HepG2 (cell line): Measurements from ENCODE around the gene IGSF21. TPM values are rescaled to one million over a fixed set of nuclear protein-coding genes. Genes with fewer than 3 reads are reported as not detected.

ENCODE experiments used
- ATAC-seq: fragments of 200-7000 bp; cut with Tn5 transposase; 3 replicates; pipeline ENCODE4 v1.9.1; 2020; ENCODE audit warnings: mild to moderate bottlenecking, moderate library complexity
- BruUV-seq: library from RNA; stranded (reverse); fragments of 400-500 nt; replicated peaks from 2 replicates; lab custom pipeline; 2021; lab: Mats Ljungman, UMichigan
- CTCF ChIA-PET: fragments of 300-600 bp; formaldehyde crosslinking; extraction: SDS; loops from one replicate; lab custom pipeline; 2021; ENCODE audit warnings: low total read pairs, inconsistent platforms, low intra/inter-chr PET ratio; lab: Yijun Ruan, JAX
- POLR2A ChIA-PET: fragments of 350-600 bp; sonication (Branson Sonifier 250); formaldehyde crosslinking; loops from one replicate; lab custom pipeline; 2020; ENCODE audit warnings: antibody characterized with exemption, inconsistent platforms; lab: Yijun Ruan, JAX
- DNase-seq: peaks from one replicate; pipeline ENCODE4 v3.0.0-alpha.2; 2015; ENCODE audit warnings: low spot score
- FAIRE-seq: peaks from 3 replicates; lab custom pipeline; 2011; peaks lifted over from hg19 to GRCh38; lab: Jason Lieb, UNC
- H2AFZ ChIP-seq: one replicate; pipeline ENCODE4 v1.6.1; 2011; ENCODE audit warnings: low read length, inconsistent platforms
- H3K27ac ChIP-seq: fragments of 300-600 bp; 3 replicates; pipeline ENCODE4 v1.8.0; 2011; ENCODE audit warnings: mixed run types, mild to moderate bottlenecking, mixed read lengths, low read length, inconsistent platforms; ENCODE audit not compliant: insufficient read depth; ENCODE audit errors: extremely low read length
- H3K27me3 ChIP-seq, 2 experiments: fragments of 200-600 bp in 1 of 2; 2 replicates in 1 of 2; 3 replicates in 1 of 2; pipeline versions ENCODE4 v1.6.0 to v1.8.0; 2011; ENCODE audit warnings: low read length in 2 of 2, mild to moderate bottlenecking in 2 of 2, moderate library complexity in 2 of 2, inconsistent platforms in 1 of 2; ENCODE audit not compliant: insufficient read depth in 2 of 2, control insufficient read depth in 1 of 2
- H3K36me3 ChIP-seq, 2 experiments: fragments of 200-600 bp in 1 of 2; replicated peaks in 1 of 2; 2 replicates in 1 of 2; 3 replicates in 1 of 2; pipeline versions ENCODE4 v1.5.1 to v1.8.0; 2011; ENCODE audit warnings: low read length in 2 of 2, inconsistent platforms in 1 of 2; ENCODE audit not compliant: insufficient read depth in 2 of 2, control insufficient read depth in 1 of 2
- H3K4me1 ChIP-seq: 2 replicates; pipeline ENCODE4 v1.5.1; 2012; ENCODE audit warnings: low read length, inconsistent platforms; ENCODE audit not compliant: insufficient read depth
- H3K4me2 ChIP-seq: 2 replicates; pipeline ENCODE4 v1.6.0; 2011; ENCODE audit warnings: low read depth, low read length, inconsistent platforms
- H3K4me3 ChIP-seq, 3 experiments: fragments of 200-600 bp in 1 of 3; sonication (generic), shearing (Covaris generic) in 1 of 3; replicated peaks in 1 of 3; 2 replicates each; pipeline ENCODE4 v1.5.1; 2011 to 2016; ENCODE audit warnings: low read length in 3 of 3, inconsistent platforms in 2 of 3, low read depth in 2 of 3, mild to moderate bottlenecking in 2 of 3, control low read depth in 1 of 3, mixed read lengths in 1 of 3; ENCODE audit not compliant: insufficient read depth in 1 of 3
- H3K79me2 ChIP-seq: one replicate; pipeline ENCODE4 v1.6.1; 2011; ENCODE audit warnings: low read length, inconsistent platforms; ENCODE audit not compliant: insufficient read depth
- H3K9ac ChIP-seq: 2 replicates; pipeline ENCODE4 v1.6.0; 2011; ENCODE audit warnings: mild to moderate bottlenecking, low read depth, low read length, inconsistent platforms; ENCODE audit not compliant: insufficient read depth
- H3K9me3 ChIP-seq: 2 replicates; pipeline ENCODE4 v1.5.1; 2012; ENCODE audit warnings: mild to moderate bottlenecking, low read length
- H4K20me1 ChIP-seq: 2 replicates; pipeline ENCODE4 v1.6.0; 2011; ENCODE audit warnings: inconsistent platforms, mild to moderate bottlenecking, low read length, moderate library complexity; ENCODE audit not compliant: insufficient read depth
- BATF2 ChIP-seq: sonication (generic); formaldehyde crosslinking; IDR thresholded peaks from 2 replicates; pipeline ENCODE4 v1.8.0; 2022; ENCODE audit warnings: mild to moderate bottlenecking, missing genetic modification reagents, moderate library complexity
- BORCS8-MEF2B ChIP-seq: sonication (generic); formaldehyde crosslinking; IDR thresholded peaks from 2 replicates; pipeline ENCODE4 v1.8.0; 2022; ENCODE audit warnings: mild to moderate bottlenecking, missing genetic modification reagents
- DNMT1 ChIP-seq: sonication (generic); formaldehyde crosslinking; IDR thresholded peaks from 2 replicates; pipeline ENCODE4 v1.5.1; 2020; ENCODE audit warnings: mild to moderate bottlenecking, missing genetic modification reagents
- IRF9 ChIP-seq: sonication (generic); formaldehyde crosslinking; IDR thresholded peaks from 2 replicates; pipeline ENCODE4 v1.8.0; 2022; ENCODE audit warnings: missing genetic modification reagents, mild to moderate bottlenecking, borderline replicate concordance
- MED13 ChIP-seq: sonication (generic); formaldehyde crosslinking; IDR thresholded peaks from 2 replicates; pipeline ENCODE4 v1.5.0; 2020; ENCODE audit warnings: missing genetic modification reagents
- MYC ChIP-seq: sonication (generic); formaldehyde crosslinking; IDR thresholded peaks from 2 replicates; pipeline ENCODE4 v1.9.0; 2021; ENCODE audit warnings: missing genetic modification reagents, borderline replicate concordance
- PHF8 ChIP-seq: sonication (generic); formaldehyde crosslinking; IDR thresholded peaks from 2 replicates; pipeline ENCODE4 v1.5.0; 2020; ENCODE audit warnings: missing genetic modification reagents
- RARG ChIP-seq: sonication (generic); formaldehyde crosslinking; IDR thresholded peaks from 2 replicates; pipeline ENCODE4 v1.4.0; 2020; ENCODE audit warnings: low read depth, mild to moderate bottlenecking, missing genetic modification reagents
- SMAD3 ChIP-seq: sonication (generic); formaldehyde crosslinking; IDR thresholded peaks from 2 replicates; pipeline ENCODE4 v1.4.0; 2020; ENCODE audit warnings: missing genetic modification reagents
- TAF1 ChIP-seq: sonication (generic); formaldehyde crosslinking; IDR thresholded peaks from 2 replicates; pipeline ENCODE4 v1.4.0; 2020; ENCODE audit warnings: missing genetic modification reagents
- TEF ChIP-seq: sonication (generic); formaldehyde crosslinking; IDR thresholded peaks from 2 replicates; pipeline ENCODE4 v1.5.0; 2020; ENCODE audit warnings: missing genetic modification reagents
- THAP8 ChIP-seq: sonication (generic); formaldehyde crosslinking; IDR thresholded peaks from 2 replicates; pipeline ENCODE4 v1.5.1; 2020; ENCODE audit warnings: missing genetic modification reagents, mild to moderate bottlenecking, borderline replicate concordance
- ZNF367 ChIP-seq: sonication (generic); formaldehyde crosslinking; IDR thresholded peaks from 2 replicates; pipeline ENCODE4 v1.4.0; 2020; ENCODE audit warnings: missing genetic modification reagents, borderline replicate concordance
- ZNF577 ChIP-seq: sonication (generic); formaldehyde crosslinking; IDR thresholded peaks from 2 replicates; pipeline ENCODE4 v1.4.0; 2020; ENCODE audit warnings: mild to moderate bottlenecking, low read depth, missing genetic modification reagents, borderline replicate concordance
- whole genome bisulfite sequencing: methylation state at CpG from one replicate; pipeline ENCODE4 v1.1.6; 2017; ENCODE audit warnings: low lambda C conversion rate; 5-methylcytosine and 5-hydroxymethylcytosine counted together
- in situ Hi-C: cut with HindIII; loops from 2 replicates; pipeline ENCODE4 v1.10.0; 2017; ENCODE audit warnings: low pct_unique_long_range_greater_than_20kb; ENCODE audit not compliant: extremely low pct_ligation_motif_present
- intact Hi-C: fragments of 100-400 bp; cut with micrococcal nuclease; formaldehyde crosslinking; loops from one replicate; pipeline ENCODE4 v1.10.0; 2022; ENCODE audit not compliant: unreplicated experiment
- polyA plus RNA-seq, 8 experiments: library from polyadenylated mRNA; depleted of rRNA in 3 of 8; stranded (reverse) in 7 of 8; unstranded in 1 of 8; fragments of >200 nt; fragmentation: Illumina TruSeq in 4 of 8; extraction: Trizol in 4 of 8; gene quantifications; 2 replicates each; pipeline versions ENCODE4 v1.2.1 to v1.2.3, GENCODE V29; 2011 to 2016; ENCODE audit warnings: low read depth in 4 of 8, missing spikeins in 1 of 8, mixed read lengths in 1 of 8; ENCODE audit not compliant: insufficient read depth in 1 of 8
- total RNA-seq, 5 experiments: library from RNA; depleted of rRNA; stranded (reverse); fragments of >200 nt; fragmentation: Illumina TruSeq; extraction: Trizol; gene quantifications; 2 replicates each; pipeline ENCODE4 v1.2.3, GENCODE V29; 2016; ENCODE audit warnings: low read depth in 1 of 5

IGSF21 gene
- total and polyA plus RNA-seq, 2 of the 13 experiments (the other 11 are each of a cell fraction or from before 2014, with no cell fraction given), result not detected

- TF ChIP-seq IRF9 (no peak), MYC (no peak), PHF8 (CRISPR knock-in tag) (no peak)
Observed at GRCh38 chr1:18112611-18113010, 5.0 kb downstream of the IGSF21 start (continued).

- BruUV-seq, result no TSS peak
Observed at GRCh38 chr1:18114726-18115410, 7.3 kb downstream of the IGSF21 start.

More at GRCh38 chr1:18114726-18115410, 7.3 kb downstream of the IGSF21 start:
- intact Hi-C loops, result no loop called here
- Histone ChIP-seq H3K36me3 (no peaks in the 10 kb centered on the region), H3K9ac (no peak overlapping the region), H3K4me3 (no peak overlapping the region), H3K4me2 (no peak overlapping the region), H3K4me1 (no peaks in the 10 kb centered on the region), H3K27ac (no peak overlapping the region), H3K27me3 (peaks cover 0 to 14% of the 10 kb centered on the region in 2 experiments; a peak in 2 of 5 replicates), H4K20me1 (no peaks in the 10 kb centered on the region), H2AFZ (no peak overlapping the region), H3K9me3 (no peaks in the 10 kb centered on the region), H3K79me2 (no peaks in the 10 kb centered on the region)
- TF ChIP-seq BATF2 (CRISPR knock-in tag) (no peak), TEF (CRISPR knock-in tag) (no peak), THAP8 (no peak), ZNF577 (no peak), ZNF367 (CRISPR knock-in tag) (no peak), MED13 (CRISPR knock-in tag) (no peak), RARG (no peak), DNMT1 (CRISPR knock-in tag) (no peak), BORCS8-MEF2B (CRISPR knock-in tag) (no peak), SMAD3 (CRISPR knock-in tag) (no peak), TAF1 (no peak)
- DNase-seq (no peak), FAIRE-seq (no peak), ATAC-seq (no peak)
- in situ Hi-C loops, result no loop called here
- ChIA-PET POLR2A (no interaction called here), CTCF (no interaction called here)
- WGBS, result 8% methylated on average over 3 of the region's 3 CpGs
